KMS-11 (cell line): ENCODE data around the gene CDK2AP2.

Experiments
- H2AFZ ChIP-seq: fragments of 200-600 bp; sonication (generic); 2 replicates; pipeline ENCODE4 v1.6.1; 2016; ENCODE audit warnings: antibody characterized with exemption, mixed run types, low read depth
- H3K27ac ChIP-seq: fragments of 200-600 bp; sonication (generic); 2 replicates; pipeline ENCODE4 v1.6.1; 2016; ENCODE audit warnings: mild to moderate bottlenecking, mixed run types
- H3K27me3 ChIP-seq: fragments of 200-600 bp; sonication (generic); 2 replicates; pipeline ENCODE4 v1.6.1; 2017; ENCODE audit warnings: mild to moderate bottlenecking, low read depth, mixed run types, moderate library complexity; ENCODE audit not compliant: insufficient read depth
- H3K36me3 ChIP-seq: fragments of 200-600 bp; sonication (generic); 2 replicates; pipeline ENCODE4 v1.6.1; 2017; ENCODE audit warnings: mild to moderate bottlenecking, mixed run types; ENCODE audit not compliant: insufficient read depth
- H3K4me1 ChIP-seq: fragments of 200-600 bp; sonication (generic); 2 replicates; pipeline ENCODE4 v1.6.1; 2016; ENCODE audit warnings: mild to moderate bottlenecking, low read depth, mixed run types; ENCODE audit not compliant: poor library complexity, severe bottlenecking
- H3K4me2 ChIP-seq: fragments of 200-600 bp; sonication (generic); 2 replicates; pipeline ENCODE4 v1.7.0; 2016; ENCODE audit warnings: mild to moderate bottlenecking, mixed run types
- H3K4me3 ChIP-seq: fragments of 200-600 bp; sonication (generic); IDR thresholded peaks from 2 replicates; pipeline ENCODE4 v1.6.1; 2017; ENCODE audit warnings: low read depth, low read length, mixed read lengths; ENCODE audit not compliant: insufficient read depth
- H3K79me2 ChIP-seq: fragments of 200-600 bp; sonication (generic); 2 replicates; pipeline ENCODE4 v1.6.1; 2016; ENCODE audit warnings: low read depth, mixed run types; ENCODE audit not compliant: insufficient read depth
- H3K9ac ChIP-seq: fragments of 200-600 bp; sonication (generic); 2 replicates; pipeline ENCODE4 v1.6.1; 2016; ENCODE audit warnings: mild to moderate bottlenecking, mixed run types
- H4K20me1 ChIP-seq: fragments of 200-600 bp; sonication (generic); 2 replicates; pipeline ENCODE4 v1.6.1; 2016; ENCODE audit warnings: mild to moderate bottlenecking, mixed run types; ENCODE audit not compliant: insufficient read depth
- CTCF ChIP-seq: fragments of 200-600 bp; sonication (generic); conservative IDR thresholded peaks from 2 replicates; pipeline ENCODE4 v1.6.1; 2017; ENCODE audit warnings: low read depth, mild to moderate bottlenecking, antibody characterized with exemption, low read length, moderate library complexity, mixed read lengths

CDK2AP2 gene

GRCh38 chr11:67497656-67498291, 10.2 kb downstream of the CDK2AP2 start:
- H3K27me3 ChIP-seq = no peaks in the 10 kb centered on the region
- no peaks in the 10 kb centered on the region for H3K36me3 ChIP-seq
- TF ChIP-seq CTCF = no peak

DNA sequence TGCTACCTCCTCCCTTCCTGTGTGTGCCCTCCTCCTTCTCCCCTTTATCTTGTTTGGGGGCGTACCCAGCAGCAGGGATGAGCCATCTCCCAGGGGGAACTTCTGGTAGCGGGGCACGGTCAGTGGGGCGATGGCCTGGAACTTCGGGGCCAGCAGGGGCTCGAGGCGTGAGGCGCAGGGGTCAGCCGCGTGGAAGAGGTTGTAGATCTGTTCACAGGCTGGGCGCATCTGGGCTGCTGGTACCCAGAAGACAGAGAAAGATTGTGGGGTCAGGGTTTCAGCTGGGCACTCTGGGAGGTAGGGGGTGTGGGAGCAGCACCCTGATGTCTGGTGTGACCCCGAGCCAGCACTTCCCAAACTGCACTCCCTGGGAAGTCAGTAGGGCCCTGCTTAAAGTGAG, 11.8 kb downstream of the CDK2AP2 start:
- Histone ChIP-seq H3K27ac (no peak overlapping the region), H3K4me1 (no peaks in the 10 kb centered on the region), H3K36me3 (no peaks in the 10 kb centered on the region), H3K9ac (no peak overlapping the region), H3K27me3 (no peaks in the 10 kb centered on the region), H2AFZ (no peak overlapping the region), H3K79me2 (no peaks in the 10 kb centered on the region), H3K4me3 (no peak overlapping the region), H4K20me1 (no peaks in the 10 kb centered on the region), H3K4me2 (no peak overlapping the region)
- no peak for TF ChIP-seq CTCF

More at GRCh38 chr11:67497656-67498291, 10.2 kb downstream of the CDK2AP2 start:
- Histone ChIP-seq H3K4me1 (no peaks in the 10 kb centered on the region), H2AFZ (no peak overlapping the region), H3K4me3 (no peak overlapping the region), H3K4me2 (no peak overlapping the region), H3K79me2 (no peaks in the 10 kb centered on the region), H3K9ac (no peak overlapping the region), H4K20me1 (no peaks in the 10 kb centered on the region), H3K27ac (no peak overlapping the region)

GRCh38 chr11:67495234-67496005, 12.5 kb downstream of the CDK2AP2 start:
- H3K27ac ChIP-seq = no peak overlapping the region
- TF ChIP-seq CTCF = no peak
- no peak overlapping the region for H3K9ac ChIP-seq
- no peaks in the 10 kb centered on the region for H3K79me2 ChIP-seq
- H3K4me2 ChIP-seq = no peak overlapping the region
- no peak overlapping the region for H3K4me3 ChIP-seq
- H2AFZ ChIP-seq = no peak overlapping the region
- H3K27me3 ChIP-seq = no peaks in the 10 kb centered on the region
- H3K36me3 ChIP-seq = no peaks in the 10 kb centered on the region
- H3K4me1 ChIP-seq = no peaks in the 10 kb centered on the region
- no peaks in the 10 kb centered on the region for H4K20me1 ChIP-seq

DNA sequence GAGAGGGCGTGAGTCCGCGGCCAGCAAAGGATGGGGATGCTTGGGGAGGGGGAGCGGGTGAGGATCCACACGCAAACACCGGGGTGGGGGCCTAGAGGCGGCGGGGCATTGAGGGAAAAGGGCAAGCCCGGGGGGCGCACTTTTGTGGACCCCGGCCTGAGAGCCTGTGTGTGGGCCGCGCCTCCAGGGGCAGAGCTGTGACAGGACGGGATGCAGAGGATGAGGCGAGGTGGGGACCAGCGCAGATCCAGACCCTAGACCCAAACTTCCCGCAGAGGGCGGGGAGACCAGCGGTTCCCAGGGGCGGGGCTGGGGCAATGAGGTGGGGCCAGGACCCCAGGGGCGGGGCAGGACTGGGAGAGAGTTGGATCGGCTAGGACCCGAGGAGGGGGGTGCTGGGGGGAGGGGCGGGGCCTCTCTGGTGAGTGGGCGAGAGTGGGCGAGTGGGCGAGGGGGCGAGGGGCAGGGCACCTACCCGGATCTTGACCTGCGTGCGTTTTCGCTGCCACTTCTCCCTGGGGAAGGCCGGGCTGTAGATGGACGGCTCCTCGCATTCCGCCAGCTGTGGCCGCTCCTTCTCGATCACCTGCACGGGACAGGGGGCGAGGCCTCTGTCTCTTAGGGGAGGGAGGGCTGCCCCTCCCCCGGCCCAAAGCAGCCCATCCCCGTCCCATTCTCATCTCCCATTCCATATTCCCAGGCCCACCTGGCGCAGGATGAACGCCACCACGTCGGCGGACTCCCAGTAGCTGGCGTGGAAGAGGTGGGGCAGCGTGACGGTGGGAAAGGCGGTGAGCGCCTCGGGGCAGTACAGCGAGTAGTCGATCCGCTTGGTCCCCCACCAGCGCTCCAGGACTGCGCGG, 13.4 kb downstream of the CDK2AP2 start:
- Histone ChIP-seq H3K27me3 (no peaks in the 10 kb centered on the region), H3K4me1 (no peaks in the 10 kb centered on the region), H4K20me1 (no peaks in the 10 kb centered on the region), H3K9ac (no peak overlapping the region), H3K4me2 (no peak overlapping the region), H3K36me3 (no peaks in the 10 kb centered on the region), H3K27ac (no peak overlapping the region), H3K79me2 (no peaks in the 10 kb centered on the region), H3K4me3 (no peak overlapping the region), H2AFZ (no peak overlapping the region)
- no peak for TF ChIP-seq CTCF
